ENCODE measurements around the gene NAALADL2.

The NAALADL2 gene

DNA sequence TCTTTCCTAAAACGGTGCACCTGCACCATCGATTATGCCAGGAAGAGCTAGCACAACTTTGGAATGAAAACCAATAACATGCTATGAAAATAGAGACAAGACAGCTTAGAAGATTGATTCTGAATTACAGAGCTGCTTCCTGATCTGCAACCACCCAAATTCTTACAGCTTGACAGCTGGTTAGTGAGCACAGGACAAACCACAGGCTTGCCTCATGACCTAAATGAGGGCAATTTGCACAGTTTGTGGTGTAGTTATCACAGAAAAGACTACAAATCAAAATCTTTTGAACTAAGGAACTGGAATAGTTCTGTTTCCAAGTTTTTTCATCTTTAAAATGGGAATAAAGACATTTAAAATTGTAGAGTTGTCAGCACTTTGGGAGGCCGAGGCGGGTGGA lies 533.5 kb downstream of the NAALADL2 start:
- H3K9me3 ChIP-seq (ENCODE audit: low read length) = no peaks in the 10 kb centered on the region
- no peak overlapping the region for H3K9ac ChIP-seq (ENCODE audit: low read length)

GRCh38 chr3:175397372-175397771 lies 538.2 kb downstream of the NAALADL2 start:
- H3K27me3 ChIP-seq (ENCODE audit: control insufficient read depth in 1 of 2, insufficient read depth in 2 of 2, low read length in 2 of 2) = no peaks in the 10 kb centered on the region
- H3K9ac ChIP-seq (ENCODE audit: low read length) = no peak overlapping the region
- H3K27ac ChIP-seq (ENCODE audit: low read depth, low read length) = no peak overlapping the region
- H3K4me1 ChIP-seq (ENCODE audit: insufficient read depth, low read length) = peaks cover 7% of the 10 kb centered on the region
- no peaks in the 10 kb centered on the region for H3K36me3 ChIP-seq (ENCODE audit: insufficient read depth, low read length)
- H3K9me3 ChIP-seq (ENCODE audit: low read length) = no peaks in the 10 kb centered on the region
- no peak overlapping the region for H3K4me3 ChIP-seq (ENCODE audit: low read depth in 1 of 2, low read length in 2 of 2)

More for the DNA sequence above, 533.5 kb downstream of the NAALADL2 start:
- Histone ChIP-seq H3K36me3 (ENCODE audit: insufficient read depth, low read length) (no peaks in the 10 kb centered on the region), H3K4me1 (ENCODE audit: insufficient read depth, low read length) (no peaks in the 10 kb centered on the region), H3K27me3 (ENCODE audit: control insufficient read depth in 1 of 2, insufficient read depth in 2 of 2, low read length in 2 of 2) (no peaks in the 10 kb centered on the region), H3K4me3 (ENCODE audit: low read depth in 1 of 2, low read length in 2 of 2) (no peak overlapping the region), H3K27ac (ENCODE audit: low read depth, low read length) (no peak overlapping the region)

DNA sequence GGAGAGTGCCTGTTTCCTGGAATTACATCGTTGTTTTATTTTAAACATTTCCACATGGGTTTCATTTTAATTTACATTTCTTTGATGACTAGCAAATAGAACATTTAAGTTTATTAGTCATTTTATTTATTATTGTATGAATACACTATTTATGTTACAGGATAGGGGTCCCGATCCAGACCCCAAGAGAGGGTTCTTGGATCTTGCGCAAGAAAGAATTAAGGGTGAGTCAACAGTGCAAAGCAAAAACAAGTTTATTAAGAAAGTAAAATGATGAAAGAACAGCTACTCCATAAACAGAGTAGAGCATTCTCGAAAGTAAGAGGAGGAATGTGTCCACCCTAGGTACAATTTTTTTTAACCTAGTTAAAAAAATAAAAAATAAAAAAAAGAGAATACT lies 539.5 kb downstream of the NAALADL2 start:
- Histone ChIP-seq H3K27me3 (ENCODE audit: control insufficient read depth in 1 of 2, insufficient read depth in 2 of 2, low read length in 2 of 2) (no peaks in the 10 kb centered on the region), H3K27ac (ENCODE audit: low read depth, low read length) (no peak overlapping the region)

DNA sequence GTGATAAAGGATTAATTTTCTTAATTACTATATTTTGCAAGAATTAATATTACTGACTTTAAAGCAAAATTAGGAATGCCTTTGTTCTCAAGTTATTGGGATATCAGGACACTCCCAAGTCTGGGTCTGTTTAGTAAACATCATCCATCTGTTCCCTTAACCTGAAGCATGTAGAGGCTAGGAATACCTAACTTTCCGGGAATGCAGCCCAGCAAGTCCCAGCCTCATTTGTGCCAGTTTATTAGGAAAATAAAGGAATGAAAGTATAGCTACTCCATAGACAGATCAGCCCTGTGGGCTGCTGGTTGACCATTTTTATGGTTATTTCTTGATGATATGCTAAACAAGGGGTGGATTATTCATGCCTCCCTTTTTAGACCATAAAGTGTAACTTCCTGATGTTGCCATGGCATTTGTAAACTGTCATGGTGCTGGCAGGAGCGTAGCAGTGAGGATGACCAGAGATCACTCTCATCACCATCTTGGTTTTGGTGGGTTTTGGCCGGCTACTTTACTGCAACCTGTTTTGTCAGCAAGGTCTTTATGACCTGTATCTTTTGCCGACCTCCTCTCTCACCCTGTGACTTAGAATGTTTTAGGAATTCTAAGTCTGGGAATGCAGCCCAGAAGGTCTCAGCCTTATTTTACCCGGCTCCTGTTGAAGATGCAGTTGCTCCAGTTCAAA lies 540.2 kb downstream of the NAALADL2 start:
- Histone ChIP-seq H3K9ac (ENCODE audit: low read length) (no peak overlapping the region), H3K27ac (ENCODE audit: low read depth, low read length) (no peak overlapping the region), H3K27me3 (ENCODE audit: control insufficient read depth in 1 of 2, insufficient read depth in 2 of 2, low read length in 2 of 2) (no peaks in the 10 kb centered on the region), H3K9me3 (ENCODE audit: low read length) (no peaks in the 10 kb centered on the region), H3K4me1 (ENCODE audit: insufficient read depth, low read length) (peaks cover 7% of the 10 kb centered on the region), H3K4me3 (ENCODE audit: low read depth in 1 of 2, low read length in 2 of 2) (no peak overlapping the region), H3K36me3 (ENCODE audit: insufficient read depth, low read length) (no peaks in the 10 kb centered on the region)

More for the DNA sequence above, 539.5 kb downstream of the NAALADL2 start:
- no peaks in the 10 kb centered on the region for H3K36me3 ChIP-seq (ENCODE audit: insufficient read depth, low read length)
- H3K4me3 ChIP-seq (ENCODE audit: low read depth in 1 of 2, low read length in 2 of 2) = no peak overlapping the region
- peaks cover 7% of the 10 kb centered on the region for H3K4me1 ChIP-seq (ENCODE audit: insufficient read depth, low read length)
- H3K9ac ChIP-seq (ENCODE audit: low read length) = no peak overlapping the region
- no peaks in the 10 kb centered on the region for H3K9me3 ChIP-seq (ENCODE audit: low read length)

GRCh38 chr3:175404027-175404426 lies 544.9 kb downstream of the NAALADL2 start:
- Histone ChIP-seq H3K9me3 (ENCODE audit: low read length) (no peaks in the 10 kb centered on the region), H3K4me1 (ENCODE audit: insufficient read depth, low read length) (peaks cover 7% of the 10 kb centered on the region), H3K27me3 (ENCODE audit: control insufficient read depth in 1 of 2, insufficient read depth in 2 of 2, low read length in 2 of 2) (no peaks in the 10 kb centered on the region), H3K4me3 (ENCODE audit: low read depth in 1 of 2, low read length in 2 of 2) (no peak overlapping the region), H3K36me3 (ENCODE audit: insufficient read depth, low read length) (no peaks in the 10 kb centered on the region), H3K27ac (ENCODE audit: low read depth, low read length) (no peak overlapping the region), H3K9ac (ENCODE audit: low read length) (no peak overlapping the region)

DNA sequence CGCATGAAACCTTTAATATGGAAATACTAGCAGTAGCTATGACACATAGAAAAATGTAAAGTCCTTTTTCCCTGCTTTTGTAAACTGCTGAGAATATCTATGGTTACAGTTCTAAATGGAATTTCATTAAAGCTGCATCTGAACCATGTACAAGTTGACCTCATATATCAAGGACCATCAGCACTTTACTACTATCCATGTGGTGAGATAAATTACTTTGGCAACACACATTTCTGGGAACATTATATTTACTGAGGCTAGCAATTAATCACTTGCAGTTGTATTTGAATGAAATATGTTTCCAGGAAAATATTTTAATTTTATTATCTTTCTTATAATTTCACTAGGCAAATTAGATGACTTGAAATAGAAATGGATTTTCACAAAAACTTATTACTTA lies 545.5 kb downstream of the NAALADL2 start:
- H3K4me3 ChIP-seq (ENCODE audit: low read depth in 1 of 2, low read length in 2 of 2) = no peak overlapping the region

DNA sequence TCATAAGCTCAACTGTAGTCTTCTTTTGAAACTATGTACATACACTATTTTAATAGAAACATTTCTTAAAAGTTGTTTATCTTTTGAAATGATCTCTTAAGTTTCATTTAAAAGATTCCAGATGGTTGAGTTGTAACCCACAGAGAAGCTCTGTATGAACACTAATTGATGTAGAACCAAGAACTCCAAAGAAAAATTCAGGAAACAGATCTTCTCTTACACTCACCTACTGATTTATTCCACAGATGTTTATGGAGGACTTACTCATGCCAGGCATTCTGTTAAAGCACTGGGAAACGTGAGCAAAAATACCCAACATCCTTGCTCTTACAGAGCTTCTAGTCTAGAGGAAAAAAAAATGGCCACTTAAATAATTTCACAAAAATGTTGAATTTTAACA lies 551.1 kb downstream of the NAALADL2 start:
- no peaks in the 10 kb centered on the region for H3K4me1 ChIP-seq (ENCODE audit: insufficient read depth, low read length)
- H3K9me3 ChIP-seq (ENCODE audit: low read length) = no peaks in the 10 kb centered on the region
- H3K27ac ChIP-seq (ENCODE audit: low read depth, low read length) = no peak overlapping the region
- H3K4me3 ChIP-seq (ENCODE audit: low read depth in 1 of 2, low read length in 2 of 2) = no peak overlapping the region
- no peak overlapping the region for H3K9ac ChIP-seq (ENCODE audit: low read length)
- H3K27me3 ChIP-seq (ENCODE audit: control insufficient read depth in 1 of 2, insufficient read depth in 2 of 2, low read length in 2 of 2) = no peaks in the 10 kb centered on the region
- no peaks in the 10 kb centered on the region for H3K36me3 ChIP-seq (ENCODE audit: insufficient read depth, low read length)

More for the DNA sequence above, 545.5 kb downstream of the NAALADL2 start:
- Histone ChIP-seq H3K27me3 (ENCODE audit: control insufficient read depth in 1 of 2, insufficient read depth in 2 of 2, low read length in 2 of 2) (no peaks in the 10 kb centered on the region), H3K9ac (ENCODE audit: low read length) (no peak overlapping the region), H3K9me3 (ENCODE audit: low read length) (no peaks in the 10 kb centered on the region), H3K4me1 (ENCODE audit: insufficient read depth, low read length) (peaks cover 2% of the 10 kb centered on the region), H3K27ac (ENCODE audit: low read depth, low read length) (no peak overlapping the region), H3K36me3 (ENCODE audit: insufficient read depth, low read length) (no peaks in the 10 kb centered on the region)

DNA sequence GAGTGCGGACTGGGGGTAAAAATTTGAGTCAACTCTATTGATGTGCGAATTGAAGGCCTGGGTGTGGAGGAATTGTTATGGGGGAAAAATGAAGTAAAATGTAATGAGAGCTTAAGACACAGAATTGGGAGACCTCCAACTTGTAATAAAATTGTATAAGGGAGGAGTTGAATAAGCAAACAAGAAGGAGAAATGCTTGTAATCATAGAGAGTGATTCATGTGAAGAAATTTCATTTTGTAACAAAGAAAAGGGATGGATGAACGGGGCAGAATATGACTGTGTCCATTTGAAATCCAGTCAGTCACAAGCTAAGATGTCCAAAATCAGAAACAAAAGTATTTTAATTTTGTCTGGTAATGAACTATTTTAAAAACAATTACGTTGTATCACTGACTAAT lies 552.3 kb downstream of the NAALADL2 start:
- no peak overlapping the region for H3K9ac ChIP-seq (ENCODE audit: low read length)

DNA sequence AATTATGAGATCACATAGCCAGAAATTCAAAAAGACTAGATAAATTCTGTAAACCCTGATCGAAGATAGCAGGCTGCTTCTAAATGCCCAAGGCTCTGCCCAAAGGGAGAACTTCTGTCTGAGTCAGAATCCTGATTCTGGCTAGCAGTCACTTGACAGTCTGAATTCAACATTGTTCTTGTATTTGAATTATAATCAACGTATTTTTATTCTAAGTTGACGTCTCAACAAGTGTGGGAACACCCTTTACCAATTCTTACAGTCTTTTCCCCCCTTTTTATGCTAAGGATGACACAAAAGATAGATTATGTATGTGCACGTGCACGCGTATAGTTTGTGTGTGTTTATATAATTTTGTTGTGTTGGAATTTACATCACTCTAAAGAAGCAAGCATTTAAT lies 552.8 kb downstream of the NAALADL2 start:
- no peaks in the 10 kb centered on the region for H3K36me3 ChIP-seq (ENCODE audit: insufficient read depth, low read length)
- H3K4me3 ChIP-seq (ENCODE audit: low read depth in 1 of 2, low read length in 2 of 2) = no peak overlapping the region
- no peaks in the 10 kb centered on the region for H3K27me3 ChIP-seq (ENCODE audit: control insufficient read depth in 1 of 2, insufficient read depth in 2 of 2, low read length in 2 of 2)
- H3K9me3 ChIP-seq (ENCODE audit: low read length) = no peaks in the 10 kb centered on the region
- no peak overlapping the region for H3K27ac ChIP-seq (ENCODE audit: low read depth, low read length)
- no peaks in the 10 kb centered on the region for H3K4me1 ChIP-seq (ENCODE audit: insufficient read depth, low read length)
- no peak overlapping the region for H3K9ac ChIP-seq (ENCODE audit: low read length)

More for the DNA sequence above, 552.3 kb downstream of the NAALADL2 start:
- no peak overlapping the region for H3K4me3 ChIP-seq (ENCODE audit: low read depth in 1 of 2, low read length in 2 of 2)
- no peak overlapping the region for H3K27ac ChIP-seq (ENCODE audit: low read depth, low read length)
- no peaks in the 10 kb centered on the region for H3K27me3 ChIP-seq (ENCODE audit: control insufficient read depth in 1 of 2, insufficient read depth in 2 of 2, low read length in 2 of 2)
- no peaks in the 10 kb centered on the region for H3K36me3 ChIP-seq (ENCODE audit: insufficient read depth, low read length)
- H3K9me3 ChIP-seq (ENCODE audit: low read length) = no peaks in the 10 kb centered on the region
- H3K4me1 ChIP-seq (ENCODE audit: insufficient read depth, low read length) = no peaks in the 10 kb centered on the region

DNA sequence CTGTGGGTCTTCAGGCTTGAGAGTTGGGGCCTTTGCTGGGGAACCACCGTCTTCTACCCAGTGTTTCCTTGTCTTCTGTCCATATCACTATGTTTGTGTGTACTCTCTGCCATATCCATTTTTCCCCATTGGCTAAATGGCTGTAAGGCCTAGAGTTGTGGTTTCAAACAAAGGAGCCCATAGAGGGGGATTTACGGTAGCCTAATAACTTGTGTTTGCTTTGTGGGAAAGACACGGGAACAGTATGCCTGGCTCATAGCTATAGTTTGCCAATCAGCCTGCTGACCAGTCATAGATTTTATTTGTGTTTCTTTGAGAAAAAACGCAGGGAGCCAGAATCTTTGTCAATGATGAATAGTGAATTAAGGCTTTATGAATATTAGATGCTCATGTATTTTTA lies 554.8 kb downstream of the NAALADL2 start:
- no peaks in the 10 kb centered on the region for H3K9me3 ChIP-seq (ENCODE audit: low read length)
- no peak overlapping the region for H3K4me3 ChIP-seq (ENCODE audit: low read depth in 1 of 2, low read length in 2 of 2)
- no peaks in the 10 kb centered on the region for H3K36me3 ChIP-seq (ENCODE audit: insufficient read depth, low read length)
- no peak overlapping the region for H3K9ac ChIP-seq (ENCODE audit: low read length)
- no peaks in the 10 kb centered on the region for H3K4me1 ChIP-seq (ENCODE audit: insufficient read depth, low read length)
- H3K27ac ChIP-seq (ENCODE audit: low read depth, low read length) = no peak overlapping the region
- H3K27me3 ChIP-seq (ENCODE audit: control insufficient read depth in 1 of 2, insufficient read depth in 2 of 2, low read length in 2 of 2) = no peaks in the 10 kb centered on the region

- Histone ChIP-seq H3K9me3 (ENCODE audit: low read length) (no peaks in the 10 kb centered on the region), H3K4me1 (ENCODE audit: insufficient read depth, low read length) (no peaks in the 10 kb centered on the region), H3K4me3 (ENCODE audit: low read depth in 1 of 2, low read length in 2 of 2) (no peak overlapping the region), H3K27ac (ENCODE audit: low read depth, low read length) (no peak overlapping the region), H3K36me3 (ENCODE audit: insufficient read depth, low read length) (no peaks in the 10 kb centered on the region), H3K9ac (ENCODE audit: low read length) (no peak overlapping the region), H3K27me3 (ENCODE audit: control insufficient read depth in 1 of 2, insufficient read depth in 2 of 2, low read length in 2 of 2) (no peaks in the 10 kb centered on the region)
Measured at GRCh38 chr3:175416600-175416999, 557.5 kb downstream of the NAALADL2 start.

GRCh38 chr3:175417426-175417825 lies 558.3 kb downstream of the NAALADL2 start:
- no peak overlapping the region for H3K9ac ChIP-seq (ENCODE audit: low read length)
- H3K36me3 ChIP-seq (ENCODE audit: insufficient read depth, low read length) = no peaks in the 10 kb centered on the region
- H3K27me3 ChIP-seq (ENCODE audit: control insufficient read depth in 1 of 2, insufficient read depth in 2 of 2, low read length in 2 of 2) = no peaks in the 10 kb centered on the region
- no peak overlapping the region for H3K4me3 ChIP-seq (ENCODE audit: low read depth in 1 of 2, low read length in 2 of 2)
- H3K9me3 ChIP-seq (ENCODE audit: low read length) = no peaks in the 10 kb centered on the region
- no peaks in the 10 kb centered on the region for H3K4me1 ChIP-seq (ENCODE audit: insufficient read depth, low read length)
- no peak overlapping the region for H3K27ac ChIP-seq (ENCODE audit: low read depth, low read length)

Measured in muscle layer of colon (tissue), 2 donors.